ENCODE results near the gene DHX35. TPM values are rescaled to one million over a fixed set of nuclear protein-coding genes. Genes with fewer than 3 reads are reported as not detected.

The DHX35 gene
- total RNA-seq, 1 experiment from 2014 or later = 12.2 TPM

- Histone ChIP-seq H3K4me1 (ENCODE audit: control insufficient read depth, insufficient read depth, low read length) (no peaks in the 10 kb centered on the region), H3K27me3 (ENCODE audit: control insufficient read depth, insufficient read depth, low read length) (no peaks in the 10 kb centered on the region), H3K36me3 (ENCODE audit: control insufficient read depth, insufficient read depth, low read length) (peaks cover 32% of the 10 kb centered on the region), H3K4me3 (ENCODE audit: low read depth in 2 of 2, low read length in 2 of 2) (no peak overlapping the region), H3K9me3 (ENCODE audit: control insufficient read depth, insufficient read depth, low read depth, low read length) (no peaks in the 10 kb centered on the region), H3K27ac (ENCODE audit: low read length) (no peak overlapping the region)
- BruUV-seq (replicated peaks) = no TSS peak
- in situ Hi-C loops (cut with HindIII; ENCODE audit: low pct_unique_long_range_greater_than_20kb, low sequenced_read_pairs) = no loop called here
- ChIA-PET CTCF (interaction anchor here (0.6 kb wide), 1 partner anchor 1727 kb away, joined by 4 read pairs; no protein-coding TSS in a partner anchor), POLR2A (no interaction called here)
- intact Hi-C loops (cut with micrococcal nuclease; ENCODE audit: unreplicated experiment) = no loop called here
- DNase-seq (ENCODE audit: low read depth, low spot score) (no peak), ATAC-seq (no peak)
- TF ChIP-seq REST (IDR thresholded peaks at IDR 0.05; ENCODE audit: insufficient read depth in 1 of 2, low read depth in 2 of 2, low read length in 1 of 2) (no peak), TCF7L2 (IDR thresholded peaks at IDR 0.05; ENCODE audit: low read depth, low read length) (no peak), CTCF (IDR thresholded peaks at IDR 0.05) (no peak), POLR2AphosphoS5 (IDR thresholded peaks at IDR 0.05; ENCODE audit: low read depth, low read length) (no peak), SIN3A (IDR thresholded peaks at IDR 0.05; ENCODE audit: borderline replicate concordance, insufficient read depth, low read depth, low read length) (no peak)
These were observed 11.9 kb upstream of the DHX35 start for GRCh38 chr20:38950254-38950653.

- Histone ChIP-seq H3K9me3 (ENCODE audit: control insufficient read depth, insufficient read depth, low read depth, low read length) (no peaks in the 10 kb centered on the region), H3K27me3 (ENCODE audit: control insufficient read depth, insufficient read depth, low read length) (no peaks in the 10 kb centered on the region), H3K27ac (ENCODE audit: low read length) (no peak overlapping the region), H3K4me3 (ENCODE audit: low read depth in 2 of 2, low read length in 2 of 2) (no peak overlapping the region), H3K4me1 (ENCODE audit: control insufficient read depth, insufficient read depth, low read length) (no peaks in the 10 kb centered on the region), H3K36me3 (ENCODE audit: control insufficient read depth, insufficient read depth, low read length) (peaks cover 28% of the 10 kb centered on the region)
- ATAC-seq (no peak), DNase-seq (ENCODE audit: low read depth, low spot score) (no peak)
- no peak for TF ChIP-seq POLR2AphosphoS5 (IDR thresholded peaks at IDR 0.05; ENCODE audit: low read depth, low read length)
- TF ChIP-seq TCF7L2 (IDR thresholded peaks at IDR 0.05; ENCODE audit: low read depth, low read length) = no peak
- TF ChIP-seq REST (IDR thresholded peaks at IDR 0.05; ENCODE audit: insufficient read depth in 1 of 2, low read depth in 2 of 2, low read length in 1 of 2) = no peak
- no peak for TF ChIP-seq SIN3A (IDR thresholded peaks at IDR 0.05; ENCODE audit: borderline replicate concordance, insufficient read depth, low read depth, low read length)
- TF ChIP-seq CTCF (IDR thresholded peaks at IDR 0.05) = no peak
- in situ Hi-C loops (cut with HindIII; ENCODE audit: low pct_unique_long_range_greater_than_20kb, low sequenced_read_pairs) = no loop called here
- POLR2A ChIA-PET = no interaction called here
- intact Hi-C loops (cut with micrococcal nuclease; ENCODE audit: unreplicated experiment) = no loop called here
- no TSS peak for BruUV-seq (replicated peaks)
- CTCF ChIA-PET = no interaction called here
These were observed 10.5 kb upstream of the DHX35 start for GRCh38 chr20:38951611-38952010.

All from Panc1 (cell line).